Muscle of back (tissue), 11 donors: ENCODE results near the gene PANX1. TPM values are rescaled to one million over a fixed set of nuclear protein-coding genes. Genes with fewer than 3 reads are reported as not detected.

ENCODE experiments used
- DNase-seq, 3 donors: peaks; one replicate each; pipeline versions ENCODE4 v3.0.0 to v3.0.0-alpha.2; 2013
- polyA plus RNA-seq, 10 donors: library from polyadenylated mRNA; unstranded; fragments of 120-200 nt; gene quantifications; one replicate each; pipeline ENCODE4 v1.2.1, GENCODE V29; 2013; ENCODE audit not compliant: insufficient read length in 10 of 10

Gene PANX1
- polyA plus RNA-seq, 10 donors: 18.7 to 29.1 (median 21.9) TPM

GRCh38 chr11:94128291-94128745 lies 323 bp upstream of the PANX1 start:
- no peak for DNase-seq

GRCh38 chr11:94129512-94130297 lies 1.1 kb downstream of the PANX1 start:
- peak in 1 of 3 donors; percentile 67 for DNase-seq

- peak in 2 of 3 donors; percentile 67 to 71 for DNase-seq
Observed at GRCh38 chr11:94130298-94131046, 1.8 kb downstream of the PANX1 start.

GRCh38 chr11:94131047-94131717 lies 2.5 kb downstream of the PANX1 start:
- DNase-seq: no peak

GRCh38 chr11:94131718-94132115 lies 3.1 kb downstream of the PANX1 start:
- DNase-seq: peak in 1 of 3 donors; percentile 66

- DNase-seq: peak in 2 of 3 donors; percentile 46 to 77
Observed at GRCh38 chr11:94132152-94132558, 3.5 kb downstream of the PANX1 start.

GRCh38 chr11:94132823-94133408 lies 4.3 kb downstream of the PANX1 start:
- no peak for DNase-seq

- DNase-seq: no peak
Observed at GRCh38 chr11:94133752-94134151, 5.1 kb downstream of the PANX1 start.

GRCh38 chr11:94134651-94135512 lies 6.2 kb downstream of the PANX1 start:
- peak; percentile 76 to 91 (median 80) for DNase-seq

GRCh38 chr11:94139416-94139815 lies 10.8 kb downstream of the PANX1 start:
- no peak for DNase-seq

- DNase-seq: no peak
Observed at GRCh38 chr11:94140154-94140655, 11.6 kb downstream of the PANX1 start.

GRCh38 chr11:94141511-94142307 lies 13.1 kb downstream of the PANX1 start:
- DNase-seq: no peak

GRCh38 chr11:94142308-94143281 lies 14.0 kb downstream of the PANX1 start:
- no peak for DNase-seq

- DNase-seq: no peak
Observed at GRCh38 chr11:94144216-94144615, 15.6 kb downstream of the PANX1 start.

- DNase-seq: no peak
Observed at GRCh38 chr11:94144664-94145063, 16.0 kb downstream of the PANX1 start.

GRCh38 chr11:94145431-94145830 lies 16.8 kb downstream of the PANX1 start:
- DNase-seq: no peak

- no peak for DNase-seq
Observed at GRCh38 chr11:94145916-94146315, 17.3 kb downstream of the PANX1 start.

- DNase-seq: no peak
Observed at GRCh38 chr11:94147433-94147845, 18.8 kb downstream of the PANX1 start.

- DNase-seq: no peak
Observed at GRCh38 chr11:94148189-94148588, 19.5 kb downstream of the PANX1 start.
